ENCODE results near the gene SPEF2.
"Not testable (repeated sequence)": the region's sequence is repeated elsewhere in the genome, so short reads cannot be mapped to it uniquely, and the experiment has no call there.

SPEF2 gene

DNA sequence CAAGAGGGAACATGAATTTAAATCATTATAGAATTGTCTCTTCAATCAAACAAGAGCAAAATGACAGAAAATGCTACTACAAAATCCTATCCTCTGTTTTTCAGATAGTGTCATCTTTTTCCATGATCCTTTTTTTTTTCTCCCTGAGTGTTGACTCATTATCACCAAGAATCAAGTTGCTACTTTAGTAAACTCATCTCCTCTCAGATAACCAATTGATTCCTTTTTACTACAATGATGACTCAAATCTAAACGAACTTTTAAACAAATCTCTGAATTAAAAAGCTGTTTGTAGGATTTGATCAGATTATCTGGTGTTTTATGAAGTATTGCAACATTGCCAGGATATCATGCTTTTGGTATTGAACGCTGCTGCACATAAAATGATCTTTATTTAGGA is 215.1 kb downstream of the SPEF2 start:
- ChIA-PET POLR2A (no interaction called here), CTCF (interaction anchor here (1.1 kb wide), 1 partner anchor 16 kb away, joined by 4 read pairs; no protein-coding TSS in a partner anchor)
- no peak for DNase-seq (ENCODE audit: low read depth, low spot score)
- TF ChIP-seq, protein P1, sequence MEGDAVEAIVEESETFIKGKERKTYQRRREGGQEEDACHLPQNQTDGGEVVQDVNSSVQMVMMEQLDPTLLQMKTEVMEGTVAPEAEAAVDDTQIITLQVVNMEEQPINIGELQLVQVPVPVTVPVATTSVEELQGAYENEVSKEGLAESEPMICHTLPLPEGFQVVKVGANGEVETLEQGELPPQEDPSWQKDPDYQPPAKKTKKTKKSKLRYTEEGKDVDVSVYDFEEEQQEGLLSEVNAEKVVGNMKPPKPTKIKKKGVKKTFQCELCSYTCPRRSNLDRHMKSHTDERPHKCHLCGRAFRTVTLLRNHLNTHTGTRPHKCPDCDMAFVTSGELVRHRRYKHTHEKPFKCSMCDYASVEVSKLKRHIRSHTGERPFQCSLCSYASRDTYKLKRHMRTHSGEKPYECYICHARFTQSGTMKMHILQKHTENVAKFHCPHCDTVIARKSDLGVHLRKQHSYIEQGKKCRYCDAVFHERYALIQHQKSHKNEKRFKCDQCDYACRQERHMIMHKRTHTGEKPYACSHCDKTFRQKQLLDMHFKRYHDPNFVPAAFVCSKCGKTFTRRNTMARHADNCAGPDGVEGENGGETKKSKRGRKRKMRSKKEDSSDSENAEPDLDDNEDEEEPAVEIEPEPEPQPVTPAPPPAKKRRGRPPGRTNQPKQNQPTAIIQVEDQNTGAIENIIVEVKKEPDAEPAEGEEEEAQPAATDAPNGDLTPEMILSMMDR (IDR thresholded peaks at IDR 0.05; ENCODE audit: insufficient read depth, low read length, missing control alignments) = no peak
- no peak overlapping the region for H3K4me3 ChIP-seq (ENCODE audit: low read depth, low read length)

DNA sequence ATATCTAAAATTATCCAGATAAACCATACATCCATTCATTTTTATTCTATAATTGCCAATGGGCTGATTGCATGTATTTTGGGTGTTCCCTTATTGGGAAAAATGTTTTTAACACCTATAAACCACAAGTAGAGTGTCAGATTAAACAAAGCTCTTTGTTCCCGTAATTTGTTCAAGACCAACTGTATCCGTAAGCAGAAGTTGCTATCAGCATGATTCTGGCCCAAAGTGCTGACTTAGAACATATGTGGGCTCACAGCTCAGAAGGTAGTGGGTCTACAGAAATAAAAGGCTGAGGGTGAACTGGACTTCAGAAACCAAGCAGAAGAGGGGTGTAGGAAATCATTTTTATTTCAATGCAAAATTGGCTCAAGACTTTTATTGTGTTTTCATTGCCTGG is 215.6 kb downstream of the SPEF2 start:
- DNase-seq (ENCODE audit: low read depth, low spot score) = no peak
- CTCF ChIA-PET = interaction anchor here (1.1 kb wide), 1 partner anchor 16 kb away, joined by 4 read pairs; no protein-coding TSS in a partner anchor
- POLR2A ChIA-PET = no interaction called here
- H3K4me3 ChIP-seq (ENCODE audit: low read depth, low read length) = no peak overlapping the region
- TF ChIP-seq, protein P1 (IDR thresholded peaks at IDR 0.05; ENCODE audit: insufficient read depth, low read length, missing control alignments) = no peak

DNA sequence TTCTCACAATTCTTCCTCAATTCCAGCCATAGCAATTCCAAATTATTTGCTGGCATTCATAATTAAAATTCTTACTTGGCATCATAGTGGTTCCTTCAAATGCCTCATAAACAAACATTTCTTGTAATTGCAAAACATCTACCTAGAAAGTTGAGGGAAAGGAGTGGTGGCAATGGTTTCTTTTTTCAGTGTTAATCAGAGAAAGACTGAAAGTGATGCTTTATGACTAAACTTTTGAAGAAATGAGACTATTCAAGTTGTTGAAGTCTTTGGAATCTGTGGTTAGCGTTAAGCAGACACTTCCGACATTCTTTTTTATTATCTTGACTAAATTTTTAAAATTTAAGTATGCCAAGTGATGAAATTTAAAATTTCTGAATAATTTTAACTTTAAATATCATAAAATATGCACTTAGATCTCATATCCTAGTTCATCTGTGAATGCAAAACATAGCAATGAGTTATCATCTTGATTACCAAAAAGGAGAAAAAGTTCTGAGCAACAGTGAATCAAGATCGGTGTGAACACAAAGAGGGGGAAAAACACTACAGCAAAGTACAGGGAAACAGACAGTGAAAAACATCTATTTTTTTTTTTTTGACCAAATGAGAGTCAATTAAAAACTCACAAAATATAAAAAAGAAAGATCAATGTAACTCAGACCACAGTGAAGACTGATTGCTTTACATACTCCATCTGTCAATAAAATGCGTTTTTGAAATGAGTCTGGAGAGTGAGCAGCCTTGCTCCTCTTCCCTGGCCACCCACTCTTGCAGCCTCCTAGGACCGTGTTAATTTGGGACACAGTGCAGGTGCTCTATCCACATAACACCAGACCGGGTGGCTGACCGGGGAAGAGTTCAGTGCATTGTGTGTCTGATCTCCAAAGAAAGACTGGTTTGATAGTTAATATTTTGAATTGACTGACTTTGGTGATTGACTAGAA is 218.4 kb downstream of the SPEF2 start:
- H3K4me3 ChIP-seq (ENCODE audit: low read depth, low read length) = no peak overlapping the region
- ChIA-PET CTCF (no interaction called here), POLR2A (no interaction called here)
- TF ChIP-seq, protein P1 (IDR thresholded peaks at IDR 0.05; ENCODE audit: insufficient read depth, low read length, missing control alignments) = no peak
- no peak for DNase-seq (ENCODE audit: low read depth, low spot score)

GRCh38 chr5:35838370-35839042 is 220.8 kb downstream of the SPEF2 start:
- no peak overlapping the region for H3K4me3 ChIP-seq (ENCODE audit: low read depth, low read length)
- no peak for DNase-seq (ENCODE audit: low read depth, low spot score)
- TF ChIP-seq, protein P1 (IDR thresholded peaks at IDR 0.05; ENCODE audit: insufficient read depth, low read length, missing control alignments) = no peak
- ChIA-PET POLR2A (no interaction called here), CTCF (no interaction called here)

DNA sequence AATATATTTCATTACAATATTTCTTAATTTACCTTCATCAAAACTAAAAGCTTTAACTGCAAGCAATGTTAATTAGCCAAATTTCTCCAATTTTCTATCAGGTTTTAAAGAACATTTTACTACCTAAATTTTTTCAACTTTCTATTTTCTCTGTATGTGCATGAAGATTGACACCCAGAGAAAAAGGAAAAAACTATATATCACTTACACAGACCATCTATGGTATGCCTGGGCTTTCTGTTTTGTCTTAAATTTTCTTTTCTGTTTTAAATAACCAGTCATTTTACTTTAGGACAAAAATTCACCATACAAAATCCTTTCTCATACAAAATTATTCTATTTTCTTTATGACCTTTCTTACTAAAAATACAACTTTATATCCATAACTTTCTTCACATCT is 225.2 kb downstream of the SPEF2 start:
- ChIA-PET CTCF (no interaction called here), POLR2A (no interaction called here)
- no peak for DNase-seq (ENCODE audit: low read depth, low spot score)
- H3K4me3 ChIP-seq (ENCODE audit: low read depth, low read length) = no peak overlapping the region
- TF ChIP-seq, protein P1 (IDR thresholded peaks at IDR 0.05; ENCODE audit: insufficient read depth, low read length, missing control alignments) = no peak

DNA sequence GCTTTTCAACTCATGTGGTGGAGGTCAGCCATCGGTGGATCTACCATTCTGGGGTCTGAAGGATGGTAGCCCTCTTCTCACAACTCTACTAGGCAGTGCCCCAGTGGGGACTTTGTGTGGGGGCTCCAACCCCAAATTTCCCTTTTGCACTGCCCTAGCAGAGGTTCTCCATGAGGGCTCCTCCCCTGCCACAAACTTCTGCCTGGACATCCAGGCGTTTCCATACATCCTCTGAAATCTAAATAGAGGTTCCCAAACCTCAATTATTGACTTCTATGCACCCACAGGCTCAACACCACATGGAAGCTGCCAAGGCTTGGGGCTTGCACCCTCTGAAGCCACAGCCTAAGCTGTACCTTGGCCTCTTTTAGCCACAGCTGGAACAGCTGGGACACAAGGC is 227.8 kb downstream of the SPEF2 start:
- CTCF ChIA-PET; POLR2A ChIA-PET; H3K4me3 ChIP-seq (ENCODE audit: low read depth, low read length); DNase-seq (ENCODE audit: low read depth, low spot score): not testable (repeated sequence)
